Skeletal muscle tissue (tissue), 4 donors: ENCODE data around the gene FRMD4A. TPM values are rescaled to one million over a fixed set of nuclear protein-coding genes. Genes with fewer than 3 reads are reported as not detected.

Source experiments
- H3K27ac ChIP-seq: one replicate; pipeline ENCODE4 v1.7.0; 2013; ENCODE audit warnings: mild to moderate bottlenecking, low read depth, low read length, inconsistent platforms
- H3K27me3 ChIP-seq, 3 donors: one replicate each; pipeline ENCODE4 v1.7.0; 2013; ENCODE audit warnings: low read length in 3 of 3; ENCODE audit not compliant: control insufficient read depth in 3 of 3, insufficient read depth in 3 of 3
- H3K36me3 ChIP-seq, 3 donors: one replicate each; pipeline ENCODE4 v1.7.0; 2013; ENCODE audit warnings: low read length in 3 of 3; ENCODE audit not compliant: control insufficient read depth in 3 of 3, insufficient read depth in 3 of 3
- H3K4me1 ChIP-seq, 3 donors: one replicate each; pipeline ENCODE4 v1.7.0; 2013; ENCODE audit warnings: low read length in 3 of 3, mild to moderate bottlenecking in 3 of 3; ENCODE audit not compliant: control insufficient read depth in 3 of 3, insufficient read depth in 3 of 3
- H3K4me3 ChIP-seq, 3 donors: one replicate each; pipeline ENCODE4 v1.7.0; 2013; ENCODE audit warnings: low read length in 3 of 3
- H3K9ac ChIP-seq, 3 donors: one replicate each; pipeline ENCODE4 v1.7.0; 2013; ENCODE audit warnings: low read length in 3 of 3, mild to moderate bottlenecking in 3 of 3, moderate library complexity in 2 of 3, low read depth in 1 of 3
- H3K9me3 ChIP-seq, 3 donors: one replicate each; pipeline ENCODE4 v1.7.0; 2013; ENCODE audit warnings: low read length in 3 of 3; ENCODE audit not compliant: control insufficient read depth in 3 of 3
- total RNA-seq: library from RNA; depleted of rRNA; stranded (reverse); fragments of >200 nt; gene quantifications from one replicate; pipeline ENCODE4 v1.2.3, GENCODE V29; 2014
- donor health status: Osteomylitis.

Gene FRMD4A
- total RNA-seq, 1 donor from 2014 or later = 19.3 TPM

GRCh38 chr10:14171336-14171735, 159.4 kb downstream of the FRMD4A start:
- no peak overlapping the region for H3K9ac ChIP-seq
- peaks cover 0 to 12% (median 6%) of the 10 kb centered on the region in 3 donors for H3K4me1 ChIP-seq
- peaks cover 9 to 42% (median 12%) of the 10 kb centered on the region in 3 donors for H3K27me3 ChIP-seq
- no peaks in the 10 kb centered on the region for H3K36me3 ChIP-seq
- no peaks in the 10 kb centered on the region for H3K9me3 ChIP-seq
- no peak overlapping the region for H3K27ac ChIP-seq
- H3K4me3 ChIP-seq = no peak overlapping the region

GRCh38 chr10:14163377-14164086, 167.2 kb downstream of the FRMD4A start:
- Histone ChIP-seq H3K4me3 (no peak overlapping the region), H3K9ac (no peak overlapping the region), H3K4me1 (no peaks in the 10 kb centered on the region), H3K27ac (no peak overlapping the region), H3K36me3 (no peaks in the 10 kb centered on the region), H3K9me3 (no peaks in the 10 kb centered on the region), H3K27me3 (peaks cover 0 to 7% (median 0%) of the 10 kb centered on the region in 3 donors)

DNA sequence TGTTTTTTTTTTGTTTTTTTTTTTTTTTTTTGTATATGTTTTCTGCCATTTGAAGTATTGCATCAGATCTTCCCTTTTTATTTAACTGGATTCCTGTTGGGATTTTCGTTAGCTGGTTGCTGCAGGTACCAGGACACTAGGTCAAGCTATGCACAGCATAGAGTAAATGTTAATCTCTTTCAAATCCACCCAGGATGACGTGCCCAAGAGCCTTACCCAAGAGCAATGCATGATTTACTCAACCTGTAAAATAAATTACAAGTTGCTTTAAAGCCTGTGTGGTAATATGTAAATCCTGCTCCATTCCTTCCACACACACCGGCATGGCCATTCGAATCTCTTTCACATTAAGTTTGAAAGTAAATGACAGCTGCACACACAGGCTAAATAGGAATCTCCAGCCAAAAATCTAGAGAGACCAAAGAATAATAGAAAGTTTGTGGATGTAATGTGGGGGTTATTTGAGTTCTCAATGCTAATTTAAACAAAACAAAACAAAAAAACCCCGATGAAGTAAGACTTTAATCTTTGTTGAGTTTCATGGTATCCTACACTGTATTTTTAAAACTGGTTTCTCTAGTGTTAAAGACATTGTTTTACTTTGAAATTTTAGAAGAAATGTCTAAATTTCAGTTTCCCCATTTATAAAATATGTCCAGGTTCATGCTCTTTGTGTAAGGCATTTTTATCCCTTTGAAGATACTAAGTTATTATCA, 167.9 kb downstream of the FRMD4A start:
- Histone ChIP-seq H3K4me1 (no peaks in the 10 kb centered on the region), H3K36me3 (no peaks in the 10 kb centered on the region), H3K9ac (no peak overlapping the region), H3K4me3 (no peak overlapping the region), H3K27me3 (peaks cover 0 to 7% (median 0%) of the 10 kb centered on the region in 3 donors), H3K27ac (no peak overlapping the region), H3K9me3 (no peaks in the 10 kb centered on the region)

- Histone ChIP-seq H3K27me3 (peaks cover 0 to 10% (median 0%) of the 10 kb centered on the region in 3 donors), H3K4me1 (no peaks in the 10 kb centered on the region), H3K9ac (no peak overlapping the region), H3K9me3 (no peaks in the 10 kb centered on the region), H3K36me3 (no peaks in the 10 kb centered on the region), H3K4me3 (no peak overlapping the region), H3K27ac (no peak overlapping the region)
Observed at GRCh38 chr10:14162061-14162460, 168.7 kb downstream of the FRMD4A start.

GRCh38 chr10:14160299-14160698, 170.4 kb downstream of the FRMD4A start:
- H3K4me3 ChIP-seq = no peak overlapping the region
- peaks cover 0 to 10% (median 0%) of the 10 kb centered on the region in 3 donors for H3K27me3 ChIP-seq
- no peaks in the 10 kb centered on the region for H3K4me1 ChIP-seq
- no peak overlapping the region for H3K27ac ChIP-seq
- H3K9me3 ChIP-seq = no peaks in the 10 kb centered on the region
- no peak overlapping the region for H3K9ac ChIP-seq
- no peaks in the 10 kb centered on the region for H3K36me3 ChIP-seq

DNA sequence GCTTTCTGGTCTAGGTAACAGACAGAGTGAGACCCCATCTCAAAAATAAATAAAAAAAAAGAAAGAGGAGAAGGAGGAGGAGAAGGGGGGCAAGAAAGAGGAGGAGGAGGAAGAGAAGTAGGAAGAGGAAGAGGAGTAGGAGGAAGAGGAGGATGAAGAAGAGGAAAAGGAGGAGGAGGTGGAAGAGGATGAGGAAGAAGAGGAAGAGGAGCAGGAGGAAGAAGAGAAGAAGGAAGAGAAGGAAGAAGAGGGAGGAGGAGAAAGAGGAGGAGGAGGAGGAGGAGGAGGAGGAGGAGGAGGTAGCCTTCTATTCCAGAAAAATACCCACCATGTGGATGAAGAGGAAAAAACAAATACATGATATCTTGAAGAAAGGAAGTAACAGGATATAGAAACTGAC, 172.1 kb downstream of the FRMD4A start:
- Histone ChIP-seq H3K36me3 (no peaks in the 10 kb centered on the region), H3K9ac (no peak overlapping the region), H3K27ac (no peak overlapping the region), H3K9me3 (no peaks in the 10 kb centered on the region), H3K4me1 (no peaks in the 10 kb centered on the region), H3K27me3 (peaks cover 0 to 10% (median 0%) of the 10 kb centered on the region in 3 donors), H3K4me3 (no peak overlapping the region)

GRCh38 chr10:14156104-14156503, 174.6 kb downstream of the FRMD4A start:
- H3K36me3 ChIP-seq = no peaks in the 10 kb centered on the region
- peaks cover 0 to 2% (median 0%) of the 10 kb centered on the region in 3 donors for H3K27me3 ChIP-seq
- no peak overlapping the region for H3K27ac ChIP-seq
- H3K9me3 ChIP-seq = no peaks in the 10 kb centered on the region
- no peaks in the 10 kb centered on the region for H3K4me1 ChIP-seq
- H3K4me3 ChIP-seq = no peak overlapping the region
- H3K9ac ChIP-seq = no peak overlapping the region

DNA sequence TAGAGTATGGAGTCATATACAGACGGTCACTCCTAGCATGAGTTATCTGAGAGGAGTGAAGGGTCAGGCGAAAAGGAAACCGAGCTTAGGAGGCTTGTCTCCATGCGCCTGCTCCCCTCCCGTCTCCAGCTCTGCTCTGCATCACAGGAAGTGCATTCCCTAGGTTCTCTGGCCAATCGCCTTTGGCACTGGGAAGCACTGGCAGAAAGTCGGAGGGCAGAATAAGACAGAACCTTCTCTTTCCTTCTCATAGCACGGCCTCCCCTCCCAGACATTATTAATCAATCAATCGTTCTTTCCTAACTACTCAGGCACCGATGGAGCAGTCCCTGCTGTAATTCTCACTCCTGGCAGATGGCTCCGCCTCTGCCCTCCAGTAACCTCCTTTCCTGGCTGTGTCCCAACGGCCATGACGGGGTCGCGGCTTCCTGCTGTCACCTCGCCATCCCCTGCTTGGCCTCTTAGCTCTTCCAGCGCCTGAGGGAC, 177.1 kb downstream of the FRMD4A start:
- Histone ChIP-seq H3K9ac (no peak overlapping the region), H3K27ac (no peak overlapping the region), H3K4me1 (no peaks in the 10 kb centered on the region), H3K9me3 (no peaks in the 10 kb centered on the region), H3K36me3 (no peaks in the 10 kb centered on the region), H3K4me3 (peak overlapping the region in 2 of 3 donors; percentile 15 to 31), H3K27me3 (peaks cover 0 to 2% (median 0%) of the 10 kb centered on the region in 3 donors)

DNA sequence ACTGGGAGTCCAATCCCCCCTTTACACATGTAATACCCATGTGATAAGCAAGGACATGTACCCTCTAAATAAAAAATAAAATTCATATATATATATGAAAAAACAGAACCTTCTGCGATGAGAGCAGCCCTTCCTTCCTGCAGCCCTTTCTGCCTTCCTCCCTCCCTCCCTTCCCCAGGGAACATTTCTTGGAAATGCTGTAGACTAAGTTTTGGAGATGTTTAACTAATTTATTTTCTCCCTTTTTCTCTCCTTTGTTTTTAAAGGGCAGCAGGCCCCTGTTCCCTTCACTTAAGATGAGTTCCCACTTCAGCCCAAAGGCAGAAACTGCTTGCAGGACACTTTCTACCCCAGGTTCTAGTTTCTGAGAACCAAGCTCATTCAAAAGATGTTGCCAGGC, 179.2 kb downstream of the FRMD4A start:
- Histone ChIP-seq H3K27ac (no peak overlapping the region), H3K36me3 (no peaks in the 10 kb centered on the region), H3K9me3 (no peaks in the 10 kb centered on the region), H3K9ac (no peak overlapping the region), H3K27me3 (no peaks in the 10 kb centered on the region), H3K4me3 (no peak overlapping the region), H3K4me1 (no peaks in the 10 kb centered on the region)

DNA sequence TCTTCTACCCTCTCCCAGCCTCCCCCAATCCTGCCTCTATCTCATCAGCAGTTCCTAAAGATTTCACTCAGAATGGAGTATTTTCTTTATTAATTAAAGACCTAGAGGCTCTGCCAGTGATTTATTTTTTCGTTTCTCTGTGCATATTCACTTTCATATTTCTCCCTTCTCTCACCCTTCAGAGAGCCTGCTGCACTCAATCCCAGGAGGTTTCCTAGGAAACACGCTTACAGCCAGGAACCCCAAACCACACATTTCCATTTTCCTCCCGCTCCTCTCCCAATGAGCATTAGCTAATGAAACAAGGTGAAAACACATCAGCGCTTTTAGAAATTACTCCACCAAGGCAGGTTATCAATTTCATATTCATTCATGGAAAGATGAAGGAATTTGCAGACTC, 180.2 kb downstream of the FRMD4A start:
- Histone ChIP-seq H3K9ac (no peak overlapping the region), H3K27me3 (no peaks in the 10 kb centered on the region), H3K4me3 (no peak overlapping the region), H3K9me3 (no peaks in the 10 kb centered on the region), H3K4me1 (no peaks in the 10 kb centered on the region), H3K36me3 (no peaks in the 10 kb centered on the region), H3K27ac (no peak overlapping the region)
